HEK293 (cell line): ENCODE results near the gene NCKAP5.

Source experiments
- CTCF ChIA-PET: fragments of 350-600 bp; formaldehyde crosslinking; extraction: SDS; loops from one replicate; lab custom pipeline; 2021; ENCODE audit warnings: antibody characterized with exemption; lab: Yijun Ruan, JAX
- POLR2A ChIA-PET: fragments of 300-600 bp; formaldehyde crosslinking; extraction: SDS; loops from one replicate; lab custom pipeline; 2020; ENCODE audit warnings: antibody characterized with exemption, inconsistent platforms; lab: Yijun Ruan, JAX
- H3K27ac ChIP-seq: fragments of 200-500 bp; sonication (Bioruptor generic); 2 replicates; pipeline ENCODE4 v1.5.1; 2014; ENCODE audit warnings: low read depth, low read length, control low read depth, inconsistent platforms; ENCODE audit errors: extremely low read depth
- H3K36me3 ChIP-seq, 2 experiments: fragments of 200-500 bp in 1 of 2; sonication (Bioruptor generic) in 1 of 2; 1 replicate in 1 of 2; 2 replicates in 1 of 2; pipeline ENCODE4 v1.5.1; 2014 to 2017; ENCODE audit warnings: inconsistent platforms in 2 of 2, low read length in 2 of 2; ENCODE audit not compliant: control insufficient read depth in 2 of 2, insufficient read depth in 1 of 2
- H3K4me1 ChIP-seq: fragments of 200-500 bp; sonication (Bioruptor generic); 2 replicates; pipeline ENCODE4 v1.5.1; 2014; ENCODE audit warnings: mild to moderate bottlenecking, low read length, inconsistent platforms; ENCODE audit not compliant: control insufficient read depth, insufficient read depth
- H3K4me3 ChIP-seq: 2 replicates; pipeline ENCODE4 v1.5.1; 2011; ENCODE audit warnings: low read depth, mild to moderate bottlenecking, control low read depth, low read length, moderate library complexity
- H3K9me3 ChIP-seq: fragments of 200-500 bp; sonication (Bioruptor generic); 2 replicates; pipeline ENCODE4 v1.5.1; 2014; ENCODE audit warnings: low read depth, low read length, inconsistent platforms; ENCODE audit not compliant: control insufficient read depth, insufficient read depth
- ATF2 ChIP-seq: fragments of 450-650 bp; formaldehyde crosslinking; IDR thresholded peaks from 2 replicates; pipeline ENCODE4 v1.5.1; 2016; ENCODE audit warnings: missing biosample characterization, missing genetic modification characterization, low read depth
- BCL11B ChIP-seq: fragments of 450-650 bp; formaldehyde crosslinking; IDR thresholded peaks from 2 replicates; pipeline ENCODE4 v1.5.1; 2016; ENCODE audit warnings: low read depth, missing biosample characterization, missing genetic modification characterization
- ELK4 ChIP-seq: IDR thresholded peaks from 2 replicates; pipeline ENCODE4 v1.6.1; 2011; ENCODE audit warnings: mild to moderate bottlenecking, low read depth, low read length, borderline replicate concordance
- INSM2 ChIP-seq: fragments of 450-650 bp; formaldehyde crosslinking; IDR thresholded peaks from 2 replicates; pipeline ENCODE4 v1.5.1; 2016; ENCODE audit warnings: missing biosample characterization, missing genetic modification characterization
- KLF10 ChIP-seq: fragments of 450-650 bp; IDR thresholded peaks from 2 replicates; pipeline ENCODE4 v1.5.1; 2018; ENCODE audit warnings: missing biosample characterization, mild to moderate bottlenecking, missing genetic modification characterization
- KLF16 ChIP-seq: fragments of 450-650 bp; formaldehyde crosslinking; IDR thresholded peaks from 2 replicates; pipeline ENCODE4 v1.5.1; 2017; ENCODE audit warnings: missing biosample characterization, missing genetic modification characterization
- MYNN ChIP-seq: fragments of 450-650 bp; formaldehyde crosslinking; IDR thresholded peaks from 2 replicates; pipeline ENCODE4 v1.5.1; 2016; ENCODE audit warnings: missing biosample characterization, missing genetic modification characterization, borderline replicate concordance
- ZBTB1 ChIP-seq: fragments of 450-650 bp; formaldehyde crosslinking; IDR thresholded peaks from 2 replicates; pipeline ENCODE4 v1.5.1; 2016; ENCODE audit warnings: missing biosample characterization, missing genetic modification characterization
- ZBTB26 ChIP-seq: fragments of 450-650 bp; formaldehyde crosslinking; optimal IDR thresholded peaks from 2 replicates; pipeline ENCODE3; 2016; ENCODE audit warnings: missing biosample characterization, mild to moderate bottlenecking, missing genetic modification characterization
- ZBTB48 ChIP-seq: fragments of 450-650 bp; formaldehyde crosslinking; IDR thresholded peaks from 2 replicates; pipeline ENCODE4 v1.5.1; 2016; ENCODE audit warnings: missing biosample characterization, missing genetic modification characterization
- ZBTB7A ChIP-seq: fragments of 450-650 bp; formaldehyde crosslinking; IDR thresholded peaks from 2 replicates; pipeline ENCODE4 v1.5.1; 2016; ENCODE audit warnings: low read depth, missing biosample characterization, missing genetic modification characterization
- ZNF19 ChIP-seq: fragments of 450-650 bp; formaldehyde crosslinking; IDR thresholded peaks from 2 replicates; pipeline ENCODE4; 2016; ENCODE audit warnings: missing biosample characterization, missing genetic modification characterization, low read depth
- ZNF394 ChIP-seq: fragments of 450-650 bp; formaldehyde crosslinking; IDR thresholded peaks from 2 replicates; pipeline ENCODE4 v1.5.1; 2016; ENCODE audit warnings: missing biosample characterization, missing genetic modification characterization, mild to moderate bottlenecking, moderate library complexity, borderline replicate concordance
- ZNF596 ChIP-seq: fragments of 450-650 bp; IDR thresholded peaks from 2 replicates; pipeline ENCODE4 v1.5.0; 2018; ENCODE audit warnings: missing biosample characterization, mild to moderate bottlenecking, missing genetic modification characterization, moderate library complexity
- ZNF623 ChIP-seq: fragments of 450-650 bp; formaldehyde crosslinking; IDR thresholded peaks from 2 replicates; pipeline ENCODE4 v1.5.1; 2016; ENCODE audit warnings: missing biosample characterization, missing genetic modification characterization
- ZSCAN18 ChIP-seq: fragments of 450-650 bp; formaldehyde crosslinking; IDR thresholded peaks from 2 replicates; pipeline ENCODE4 v1.5.1; 2016; ENCODE audit warnings: missing biosample characterization, missing genetic modification characterization

Gene NCKAP5

GRCh38 chr2:133515271-133515670 is 53.0 kb downstream of the NCKAP5 start:
- no peak for TF ChIP-seq KLF10 (tag by site-specific recombination)
- no peak for TF ChIP-seq ZBTB48
- no peak for TF ChIP-seq ELK4
- TF ChIP-seq ZNF596 (tag by site-specific recombination), result no peak
- TF ChIP-seq ZBTB7A, result no peak
- TF ChIP-seq ZNF394, result no peak
- TF ChIP-seq ZBTB1 (tag by site-specific recombination), result no peak
- POLR2A ChIA-PET, result no interaction called here
- CTCF ChIA-PET, result interaction anchor here (0.6 kb wide), 1 partner anchor 18 kb away, joined by 3 read pairs; no protein-coding TSS in a partner anchor

GRCh38 chr2:133513893-133514292 is 54.4 kb downstream of the NCKAP5 start:
- CTCF ChIA-PET, result interaction anchor here (0.8 to 1.1 kb wide), 2 partner anchors 31 to 72 kb away, joined by 3 to 4 read pairs; no protein-coding TSS in a partner anchor
- Histone ChIP-seq H3K9me3 (no peaks in the 10 kb centered on the region), H3K36me3 (no peaks in the 10 kb centered on the region), H3K4me3 (no peak overlapping the region), H3K4me1 (no peaks in the 10 kb centered on the region), H3K27ac (no peak overlapping the region)
- TF ChIP-seq ZNF623 (tag by site-specific recombination) (no peak), ZBTB7A (no peak), ZBTB26 (tag by site-specific recombination) (no peak), INSM2 (tag by site-specific recombination) (no peak), BCL11B (tag by site-specific recombination) (no peak), MYNN (no peak), KLF16 (tag by site-specific recombination) (no peak), ATF2 (tag by site-specific recombination) (no peak), ZSCAN18 (no peak), ZNF19 (no peak)
- POLR2A ChIA-PET, result no interaction called here

More at GRCh38 chr2:133515271-133515670, 53.0 kb downstream of the NCKAP5 start:
- Histone ChIP-seq H3K36me3 (no peaks in the 10 kb centered on the region), H3K4me3 (no peak overlapping the region), H3K9me3 (no peaks in the 10 kb centered on the region), H3K4me1 (no peaks in the 10 kb centered on the region), H3K27ac (no peak overlapping the region)
